CD4-positive, alpha-beta T cell treated with Interleukin-2 at 100 ng/mL for 4 hours (primary cell): ENCODE measurements around the gene B4GALT6.

Experiments
- DNase-seq: peaks from one replicate; pipeline ENCODE4 v3.0.0-alpha.2; 2020; ENCODE audit warnings: low spot score

B4GALT6 gene

DNA sequence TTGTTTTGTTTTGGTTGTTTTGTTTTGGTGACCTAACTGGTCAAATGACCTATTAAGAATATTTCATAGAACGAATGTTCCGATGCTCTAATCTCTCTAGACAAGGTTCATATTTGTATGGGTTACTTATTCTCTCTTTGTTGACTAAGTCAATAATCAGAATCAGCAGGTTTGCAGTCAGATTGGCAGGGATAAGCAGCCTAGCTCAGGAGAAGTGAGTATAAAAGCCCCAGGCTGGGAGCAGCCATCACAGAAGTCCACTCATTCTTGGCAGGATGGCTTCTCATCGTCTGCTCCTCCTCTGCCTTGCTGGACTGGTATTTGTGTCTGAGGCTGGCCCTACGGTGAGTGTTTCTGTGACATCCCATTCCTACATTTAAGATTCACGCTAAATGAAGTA is 92.8 kb downstream of the B4GALT6 start, which contains the start of gene TTR:
TSS of gene TTR (plus strand) at position 250 of the 400 bp plus-strand sequence. CDS start at position 276, 26 bp downstream.
- DNase-seq, result no peak

DNA sequence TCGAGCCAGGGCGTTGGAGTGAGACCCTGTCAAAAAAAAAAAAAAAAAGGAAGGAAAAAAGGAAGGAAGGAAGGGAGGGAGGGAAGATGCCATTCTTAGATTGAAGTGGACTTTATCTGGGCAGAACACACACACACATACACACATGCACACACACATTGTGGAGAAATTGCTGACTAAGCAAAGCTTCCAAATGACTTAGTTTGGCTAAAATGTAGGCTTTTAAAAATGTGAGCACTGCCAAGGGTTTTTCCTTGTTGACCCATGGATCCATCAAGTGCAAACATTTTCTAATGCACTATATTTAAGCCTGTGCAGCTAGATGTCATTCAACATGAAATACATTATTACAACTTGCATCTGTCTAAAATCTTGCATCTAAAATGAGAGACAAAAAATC is 93.3 kb downstream of the B4GALT6 start:
- DNase-seq, result no peak

DNA sequence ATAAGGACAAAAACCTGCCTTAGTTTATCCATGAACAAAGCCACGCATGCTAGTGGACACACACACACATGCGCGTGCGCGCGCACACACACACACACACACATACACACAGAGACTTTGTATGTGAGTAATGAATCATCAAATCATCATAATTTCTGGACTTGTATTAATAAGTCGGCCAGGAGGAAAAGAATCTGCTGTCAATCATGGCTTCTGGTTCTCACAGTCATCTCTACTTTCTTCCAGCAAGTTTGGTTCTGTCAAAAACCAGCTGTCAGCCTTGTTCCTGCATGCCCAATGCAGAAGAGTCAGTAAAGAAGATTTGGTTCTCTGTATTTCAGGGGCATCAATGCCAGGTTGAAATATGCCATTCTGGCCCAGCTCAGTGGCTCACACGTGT is 93.8 kb downstream of the B4GALT6 start:
- no peak for DNase-seq

DNA sequence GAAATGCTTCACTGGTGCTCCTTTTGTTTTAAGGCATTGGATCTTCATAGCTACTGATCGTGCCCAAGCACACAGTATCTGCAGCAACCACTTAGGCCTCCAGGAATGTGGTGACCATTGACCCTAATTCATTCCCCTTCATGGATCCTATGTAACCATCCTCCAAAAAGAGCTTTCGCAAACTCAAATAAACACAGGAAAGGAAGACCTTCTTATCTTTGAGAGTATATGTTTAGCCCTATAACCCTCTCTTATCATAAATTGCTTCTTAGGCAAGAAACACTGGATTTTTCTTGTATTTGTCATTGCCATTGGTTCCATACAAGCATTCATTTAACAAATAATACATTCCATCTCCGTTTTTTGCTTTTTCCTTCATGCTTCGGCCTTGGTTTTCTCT is 96.9 kb downstream of the B4GALT6 start:
- no peak for DNase-seq

DNA sequence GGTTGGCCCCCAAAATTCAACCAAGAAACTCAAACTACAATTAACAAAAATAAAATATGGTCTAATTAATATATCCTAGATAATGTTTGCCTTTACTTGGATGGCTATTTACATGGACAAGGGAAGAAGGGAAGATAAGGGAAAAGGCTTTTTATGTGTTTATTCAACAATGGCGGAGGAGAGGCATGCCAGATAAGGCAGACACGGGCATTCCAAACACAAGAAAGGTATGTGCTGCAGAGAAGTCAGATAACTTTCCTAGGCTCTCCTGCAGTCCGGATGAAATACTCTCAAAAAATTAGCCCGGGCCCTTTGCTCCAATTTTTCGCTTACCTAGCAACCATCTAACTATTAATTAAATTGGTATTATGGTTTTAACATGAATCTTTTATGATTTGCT is 97.8 kb downstream of the B4GALT6 start:
- no peak for DNase-seq

DNA sequence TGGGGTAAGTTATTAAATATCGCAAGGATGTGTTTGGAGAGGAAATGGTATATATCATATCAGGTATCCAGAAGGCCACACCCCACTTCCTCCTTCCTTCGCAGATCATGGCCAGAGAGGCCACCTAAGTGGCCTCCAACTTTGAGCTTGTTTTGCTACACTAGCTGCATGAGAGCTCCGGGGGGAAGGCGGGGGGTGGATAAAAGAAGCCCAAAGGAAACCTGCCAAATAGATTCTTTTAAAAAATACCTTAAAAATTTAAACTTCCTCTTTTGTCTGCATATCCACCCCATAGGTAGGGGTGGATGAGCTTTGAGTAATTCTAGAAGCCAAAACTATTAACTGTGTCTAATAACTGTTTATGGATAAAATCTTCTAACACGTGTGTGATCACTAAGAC is 98.4 kb downstream of the B4GALT6 start:
- no peak for DNase-seq

DNA sequence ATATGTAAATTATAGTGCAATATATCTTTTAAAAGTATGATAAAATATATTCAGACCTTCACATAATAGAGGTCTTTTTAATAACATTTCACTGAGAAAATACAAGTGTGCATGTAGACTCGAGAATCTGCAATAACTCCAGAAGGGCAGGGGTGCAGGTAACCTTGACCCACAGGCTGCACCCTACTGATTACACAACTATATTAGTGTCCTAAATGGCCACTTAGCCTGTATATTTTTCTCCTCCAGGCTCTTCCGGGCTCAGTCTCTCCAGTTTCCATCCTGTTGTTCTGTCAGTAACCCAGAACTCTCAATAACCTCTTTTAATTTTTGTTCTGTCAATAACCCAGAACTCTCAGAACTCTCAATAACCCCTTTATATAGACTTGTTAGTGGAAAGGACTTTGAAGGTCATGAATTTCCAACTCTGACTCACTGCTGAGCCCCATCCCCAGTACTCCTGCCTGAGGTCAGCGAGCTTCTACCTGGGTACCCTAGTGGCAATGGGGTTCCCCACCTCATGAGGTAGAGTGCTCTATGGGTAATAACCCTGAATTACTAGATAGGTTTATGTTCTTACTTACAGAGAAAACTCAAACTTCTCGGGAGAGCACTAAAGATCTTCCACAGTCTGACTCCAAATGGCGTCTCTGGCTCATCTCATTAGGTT is 101.1 kb downstream of the B4GALT6 start:
- DNase-seq, result no peak

DNA sequence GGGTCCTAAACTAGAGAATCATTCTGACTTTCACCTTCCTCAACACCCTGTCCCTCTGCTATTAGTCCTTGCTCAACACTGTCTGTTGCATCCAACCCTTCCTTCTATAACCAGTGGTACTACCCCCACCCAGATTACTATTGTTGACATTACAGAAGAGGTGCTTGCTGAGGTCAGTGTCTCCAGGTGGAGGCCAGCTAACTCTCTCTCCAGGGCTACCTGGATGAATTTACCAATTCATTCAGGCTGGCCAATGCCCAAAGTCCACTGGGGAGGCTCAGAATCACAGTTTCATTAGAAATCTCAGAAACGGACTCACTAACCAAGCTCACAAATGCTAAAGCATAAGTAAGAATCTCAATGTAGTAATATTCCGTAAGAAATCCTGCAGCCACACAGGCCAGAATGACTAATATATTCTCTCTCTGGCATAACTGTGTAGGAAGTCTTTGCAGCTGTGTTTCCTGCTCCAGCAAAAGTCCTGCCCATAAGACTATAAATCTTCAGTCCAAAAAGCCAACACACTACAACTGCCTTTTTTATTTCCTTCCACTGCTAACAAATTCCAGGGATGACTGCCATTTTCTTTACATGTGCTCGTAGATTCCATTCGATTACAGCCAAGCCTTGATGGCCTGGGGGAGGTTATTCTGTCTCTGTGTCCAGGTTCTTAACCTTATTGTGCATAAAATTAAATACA is 102.7 kb downstream of the B4GALT6 start:
- no peak for DNase-seq

DNA sequence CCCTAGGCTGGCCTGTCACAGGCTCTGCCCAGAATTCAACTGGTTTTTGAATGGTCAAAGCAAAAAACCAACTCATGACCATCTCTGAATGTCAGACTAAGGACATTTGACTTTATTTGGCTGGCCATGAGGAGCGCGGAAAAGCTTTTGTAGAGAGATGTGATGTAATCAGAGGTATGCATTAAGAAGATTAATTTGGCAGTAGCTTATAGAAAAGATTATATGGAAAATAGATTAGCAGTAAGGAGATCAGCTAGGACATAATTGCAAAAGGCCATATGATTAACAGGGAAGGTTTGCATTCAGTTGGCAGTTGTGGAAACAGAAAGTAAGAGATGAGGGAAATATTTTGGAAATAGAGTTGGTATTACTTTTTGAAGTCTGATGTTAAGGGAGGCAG is 105.0 kb downstream of the B4GALT6 start:
- DNase-seq, result no peak

DNA sequence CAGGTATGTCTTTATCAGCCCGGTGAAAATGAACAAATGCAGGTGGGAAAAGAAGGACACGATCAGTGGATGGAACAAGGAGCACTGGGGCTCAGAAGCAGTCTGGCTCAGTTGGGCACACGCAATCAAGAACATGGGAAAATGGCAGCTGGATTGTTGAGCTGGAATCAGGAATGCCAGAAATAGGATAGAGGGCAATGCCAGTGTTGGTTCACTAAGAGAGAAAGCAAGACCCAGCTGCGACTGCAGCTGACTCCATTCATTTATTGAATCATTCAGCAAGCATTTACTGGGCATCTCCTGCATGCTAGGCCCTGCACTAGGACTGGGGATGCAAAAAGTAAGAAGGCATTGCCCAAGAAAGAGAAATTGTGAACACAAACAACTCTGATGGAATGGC is 106.3 kb downstream of the B4GALT6 start:
- DNase-seq, result no peak

DNA sequence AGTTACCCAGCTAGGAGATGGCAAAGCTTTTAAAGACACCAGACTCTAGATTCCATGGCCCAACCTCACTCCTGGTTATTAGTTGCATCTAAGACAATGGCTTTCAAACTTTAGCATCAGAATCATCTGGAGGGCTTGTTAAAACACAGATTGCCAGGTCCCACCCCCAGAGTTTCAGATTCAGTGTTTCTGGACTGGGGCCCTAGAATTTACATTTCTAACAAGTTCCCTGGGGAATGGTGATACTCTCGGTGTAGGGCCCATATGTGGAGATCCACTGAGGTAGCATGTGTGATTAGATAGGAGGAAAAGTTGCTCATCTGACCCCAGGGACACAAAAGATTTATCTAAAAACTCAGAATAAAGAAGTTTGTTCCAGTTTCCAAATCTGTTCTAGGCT is 107.2 kb downstream of the B4GALT6 start:
- no peak for DNase-seq

DNA sequence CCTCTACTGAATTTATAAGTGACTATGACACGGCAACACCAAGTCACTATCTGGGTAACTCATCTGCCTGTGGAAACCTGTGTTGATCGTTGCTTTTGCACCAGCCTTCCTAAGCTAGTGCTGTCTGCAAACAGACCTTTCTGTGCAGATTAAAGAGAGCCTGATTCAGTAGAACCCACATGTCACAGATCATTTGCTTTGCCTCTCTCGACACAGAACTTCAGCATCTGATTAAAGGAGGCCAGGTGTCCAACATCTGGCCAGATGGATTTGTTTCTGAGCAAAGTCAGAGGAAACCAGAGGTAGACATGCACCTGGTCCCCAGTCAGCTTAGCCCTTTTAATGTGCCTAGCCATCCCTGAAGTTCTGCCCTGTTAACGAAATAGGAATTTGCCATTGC is 107.7 kb downstream of the B4GALT6 start:
- no peak for DNase-seq

DNA sequence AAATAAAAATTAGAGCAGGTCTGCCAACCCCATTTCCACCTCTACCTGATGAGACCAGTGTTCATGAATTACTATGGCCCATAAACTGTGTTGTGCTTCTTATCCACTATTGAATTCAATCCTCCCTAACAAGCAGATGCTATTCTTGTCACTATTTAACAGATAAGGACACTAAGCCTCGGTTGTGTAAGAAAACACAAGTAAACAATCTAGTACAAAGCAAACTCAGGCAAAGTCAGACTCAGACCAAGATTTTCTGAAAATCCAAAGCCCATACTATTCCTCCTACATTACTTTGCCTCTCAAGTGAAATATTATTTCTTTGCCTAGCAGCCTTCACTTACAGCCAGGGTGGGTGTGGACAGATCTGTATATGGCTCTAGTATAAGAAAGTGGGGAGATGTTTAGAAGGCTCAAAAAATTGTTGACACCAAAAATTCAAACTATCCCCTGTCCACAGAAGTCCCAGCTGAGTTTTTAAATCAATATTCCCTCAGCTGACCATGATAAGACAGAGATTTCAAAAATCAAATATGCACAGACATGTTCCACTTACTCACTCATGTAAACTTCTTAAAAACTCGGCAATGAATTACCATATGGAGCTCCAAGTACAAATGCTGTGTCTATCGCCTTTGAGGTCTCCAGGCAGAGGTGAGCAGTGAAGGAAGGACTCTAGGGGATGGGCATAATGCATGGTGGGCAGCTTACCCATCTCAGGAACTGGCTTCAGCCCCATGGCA is 108.7 kb downstream of the B4GALT6 start:
- DNase-seq, result no peak

DNA sequence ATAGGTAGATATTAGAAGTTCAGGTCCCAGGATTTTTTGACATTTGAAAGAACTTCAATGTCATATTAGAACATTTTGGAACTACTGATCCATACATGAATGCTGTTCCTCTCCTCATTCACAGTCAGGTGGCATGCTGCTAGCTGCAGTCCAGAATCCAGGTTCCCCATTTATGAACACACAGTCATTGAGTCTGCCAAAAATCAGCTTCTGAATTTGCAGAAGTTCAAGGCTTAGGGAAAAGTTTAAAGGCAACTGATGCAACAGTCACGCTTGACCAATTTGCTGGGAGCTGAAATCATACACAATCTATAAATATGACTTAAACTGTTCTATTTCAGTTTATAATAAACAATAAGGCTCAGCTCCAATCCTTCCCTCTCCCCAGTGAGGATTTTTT is 110.0 kb downstream of the B4GALT6 start:
- DNase-seq, result no peak
